Keratinocyte (primary cell): ENCODE results near the gene SRD5A3.

Experiments used
- CTCF ChIP-seq, 3 experiments: IDR thresholded peaks in 1 of 3; conservative IDR thresholded peaks in 1 of 3; optimal IDR thresholded peaks in 1 of 3; 2 replicates in 2 of 3; 3 replicates in 1 of 3; pipeline versions ENCODE3 to v1.5.1; 2011; ENCODE audit warnings: low read length in 3 of 3, mild to moderate bottlenecking in 3 of 3, moderate library complexity in 2 of 3, control low read depth in 1 of 3, inconsistent platforms in 1 of 3; ENCODE audit not compliant: insufficient read depth in 2 of 3; ENCODE audit errors: extremely low read depth in 1 of 3
- EZH2 ChIP-seq: IDR thresholded peaks from one replicate; pipeline ENCODE4 v1.6.1; 2012; ENCODE audit warnings: inconsistent platforms, mild to moderate bottlenecking, low read length, moderate library complexity

GRCh38 chr4:55385201-55385649, 39.2 kb downstream of the SRD5A3 start:
- TF ChIP-seq CTCF (optimal IDR thresholded peaks at IDR 0.05 in 1 of 3, IDR thresholded peaks at IDR 0.05 in 1 of 3, conservative IDR thresholded peaks at IDR 0.05 in 1 of 3; ENCODE audit: extremely low read depth in 1 of 3, insufficient read depth in 2 of 3, low read length in 3 of 3) (no peak), EZH2 (no peak)
